Natural killer cell (primary cell): ENCODE data around the gene HEXD. TPM values are rescaled to one million over a fixed set of nuclear protein-coding genes. Genes with fewer than 3 reads are reported as not detected.
A peak's percentile ranks its signal among the peaks of the same experiment; 100 is the strongest.

Source experiments
- ATAC-seq, 3 donors: fragments of 150-1000 bp in 2 of 3; fragments of 200-7000 bp in 1 of 3; cut with Tn5 transposase; 1 replicate in 1 of 3; 2 replicates in 2 of 3; pipeline ENCODE4 v1.10.0; 2021; ENCODE audit warnings: mild to moderate bottlenecking in 2 of 3, moderate library complexity in 2 of 3
- DNase-seq, 2 donors: peaks; one replicate each; pipeline versions ENCODE4 v3.0.0 to v3.0.0-alpha.2; 2013 to 2021; ENCODE audit warnings: mixed read lengths in 1 of 2
- H3K27ac ChIP-seq: one replicate; pipeline ENCODE4 v1.5.1; 2013; ENCODE audit warnings: mild to moderate bottlenecking, low read length
- H3K27me3 ChIP-seq: one replicate; pipeline ENCODE4 v1.6.1; 2013; ENCODE audit warnings: low read length; ENCODE audit not compliant: control insufficient read depth, insufficient read depth
- H3K36me3 ChIP-seq: one replicate; pipeline ENCODE4 v1.6.1; 2013; ENCODE audit warnings: low read length; ENCODE audit not compliant: control insufficient read depth, insufficient read depth
- H3K4me1 ChIP-seq: one replicate; pipeline ENCODE4 v1.6.1; 2013; ENCODE audit warnings: low read length; ENCODE audit not compliant: control insufficient read depth, insufficient read depth
- H3K4me3 ChIP-seq: one replicate; pipeline ENCODE4 v1.5.1; 2013; ENCODE audit warnings: low read length
- H3K9me3 ChIP-seq: one replicate; pipeline ENCODE4 v1.6.1; 2013; ENCODE audit warnings: low read length; ENCODE audit not compliant: control insufficient read depth, insufficient read depth
- H3K27ac Mint-ChIP-seq, 2 donors: one replicate each; pipeline ENCODE4 v1.8.0; 2022; ENCODE audit warnings: mild to moderate bottlenecking in 2 of 2, mixed read lengths in 2 of 2, moderate library complexity in 1 of 2
- H3K27me3 Mint-ChIP-seq, 2 donors: one replicate each; pipeline ENCODE4 v1.8.0; 2022; ENCODE audit warnings: low read depth in 2 of 2, mixed read lengths in 2 of 2
- H3K36me3 Mint-ChIP-seq: one replicate; pipeline ENCODE4 v1.8.0; 2022; ENCODE audit warnings: mixed read lengths
- H3K4me1 Mint-ChIP-seq, 2 donors: one replicate each; pipeline ENCODE4 v1.8.0; 2022; ENCODE audit warnings: mixed read lengths in 2 of 2
- H3K4me3 Mint-ChIP-seq: one replicate; pipeline ENCODE4 v1.8.0; 2022; ENCODE audit warnings: mild to moderate bottlenecking, moderate library complexity, mixed read lengths
- H3K9me3 Mint-ChIP-seq, 2 donors: one replicate each; pipeline ENCODE4 v1.8.0; 2022; ENCODE audit warnings: mixed read lengths in 2 of 2
- CTCF ChIP-seq: fragments of 200-600 bp; IDR thresholded peaks from one replicate; pipeline ENCODE4 v1.8.0; 2022; ENCODE audit warnings: antibody characterized with exemption
- WGBS: methylation state at CpG from one replicate; pipeline ENCODE4 v1.1.7; 2013; ENCODE audit warnings: missing lambda C conversion rate; ENCODE audit not compliant: insufficient coverage; 5-methylcytosine and 5-hydroxymethylcytosine counted together
- intact Hi-C: fragments of 100-400 bp; cut with micrococcal nuclease; formaldehyde crosslinking; loops from one replicate; pipeline ENCODE4 v1.14.2; 2022
- total RNA-seq, 4 donors: library from RNA; stranded (reverse); fragments of 120-200 nt in 1 of 4; gene quantifications; one replicate each; pipeline versions ENCODE4 v1.2.3 to v1.2.4, GENCODE V29; 2013 to 2022

Gene HEXD
- total RNA-seq, 3 donors from 2014 or later (not counting 1 experiment from before 2014, with no cell fraction given) = 35.7 to 57.4 (median 51.5) TPM

- no peak overlapping the region for H3K4me3 Mint-ChIP-seq
- no peaks in the 10 kb centered on the region for H3K27me3 Mint-ChIP-seq
- no peaks in the 10 kb centered on the region for H3K27me3 ChIP-seq
- peaks cover 53% of the 10 kb centered on the region for H3K4me1 ChIP-seq
- no peak overlapping the region for H3K4me3 ChIP-seq
- no peak overlapping the region for H3K27ac ChIP-seq
- H3K36me3 Mint-ChIP-seq = no peaks in the 10 kb centered on the region
- no peaks in the 10 kb centered on the region for H3K9me3 ChIP-seq
- no peaks in the 10 kb centered on the region for H3K9me3 Mint-ChIP-seq
- H3K4me1 Mint-ChIP-seq = peaks cover 20 to 43% of the 10 kb centered on the region in 2 donors
- H3K36me3 ChIP-seq = peaks cover 49% of the 10 kb centered on the region
- 95% methylated on average over 15 of the region's 15 CpGs for WGBS
- intact Hi-C loops = no loop called here
- peak overlapping the region in 1 of 2 donors; percentile 81 for H3K27ac Mint-ChIP-seq
- TF ChIP-seq CTCF = no peak
- ATAC-seq (no peak), DNase-seq (no peak)
Observed at GRCh38 chr17:82446124-82446523, 28.0 kb downstream of the HEXD start.

- peaks cover 48% of the 10 kb centered on the region for H3K36me3 ChIP-seq
- no peak for TF ChIP-seq CTCF
- H3K9me3 ChIP-seq = no peaks in the 10 kb centered on the region
- ATAC-seq = no peak
- peak overlapping the region; percentile 80 to 81 for H3K27ac Mint-ChIP-seq
- H3K4me3 Mint-ChIP-seq = no peak overlapping the region
- no peak for DNase-seq
- intact Hi-C loops = no loop called here
- H3K9me3 Mint-ChIP-seq = no peaks in the 10 kb centered on the region
- no peaks in the 10 kb centered on the region for H3K36me3 Mint-ChIP-seq
- H3K27ac ChIP-seq = no peak overlapping the region
- no peaks in the 10 kb centered on the region for H3K27me3 ChIP-seq
- WGBS = 90% methylated on average over 12 of the region's 12 CpGs
- no peaks in the 10 kb centered on the region for H3K27me3 Mint-ChIP-seq
- peaks cover 57% of the 10 kb centered on the region for H3K4me1 ChIP-seq
- no peak overlapping the region for H3K4me3 ChIP-seq
- peaks cover 25 to 45% of the 10 kb centered on the region in 2 donors for H3K4me1 Mint-ChIP-seq
Observed at GRCh38 chr17:82446649-82447048, 28.5 kb downstream of the HEXD start.

DNA sequence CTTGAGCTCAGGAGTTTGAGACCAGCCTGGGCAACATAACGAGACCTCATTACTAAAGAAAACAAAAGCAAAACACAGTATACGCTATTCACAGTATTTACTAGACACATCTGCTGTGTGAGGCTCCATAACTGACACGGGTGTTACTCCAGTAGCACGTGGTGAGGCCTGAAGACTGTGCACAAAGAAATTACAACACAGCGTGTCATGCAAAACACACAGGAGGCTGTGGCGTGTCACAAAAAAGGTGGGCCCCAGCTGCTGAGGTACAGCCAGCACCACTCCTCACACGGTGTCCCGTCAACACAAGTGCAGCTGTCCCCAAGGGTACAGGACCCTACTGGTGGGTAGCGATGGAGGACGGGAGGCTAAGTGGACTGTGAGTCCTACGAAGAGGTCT lies 29.7 kb downstream of the HEXD start:
- intact Hi-C loops = no loop called here
- ATAC-seq = no peak
- no peaks in the 10 kb centered on the region for H3K27me3 Mint-ChIP-seq
- peak overlapping the region; percentile 63 for H3K27ac ChIP-seq
- H3K4me1 ChIP-seq = peaks cover 57% of the 10 kb centered on the region
- H3K9me3 Mint-ChIP-seq = no peaks in the 10 kb centered on the region
- peak overlapping the region; percentile 63 for H3K4me3 Mint-ChIP-seq
- peak overlapping the region; percentile 80 to 81 for H3K27ac Mint-ChIP-seq
- no peak overlapping the region for H3K4me3 ChIP-seq
- no peaks in the 10 kb centered on the region for H3K36me3 Mint-ChIP-seq
- H3K36me3 ChIP-seq = peaks cover 39% of the 10 kb centered on the region
- H3K4me1 Mint-ChIP-seq = peaks cover 25 to 44% of the 10 kb centered on the region in 2 donors
- no peaks in the 10 kb centered on the region for H3K9me3 ChIP-seq
- no peaks in the 10 kb centered on the region for H3K27me3 ChIP-seq
- WGBS = 77% methylated on average over 9 of the region's 11 CpGs
- no peak for TF ChIP-seq CTCF
- DNase-seq = no peak
